NCI-H526 treated with DMSO at 0.1 percent for 48 hours (cell line): ENCODE results near the gene ZNF219.

Experiments
- DNase-seq: peaks from one replicate; lab custom pipeline; 2025; lab: John Stamatoyannopoulos, UW

ZNF219 gene

DNA sequence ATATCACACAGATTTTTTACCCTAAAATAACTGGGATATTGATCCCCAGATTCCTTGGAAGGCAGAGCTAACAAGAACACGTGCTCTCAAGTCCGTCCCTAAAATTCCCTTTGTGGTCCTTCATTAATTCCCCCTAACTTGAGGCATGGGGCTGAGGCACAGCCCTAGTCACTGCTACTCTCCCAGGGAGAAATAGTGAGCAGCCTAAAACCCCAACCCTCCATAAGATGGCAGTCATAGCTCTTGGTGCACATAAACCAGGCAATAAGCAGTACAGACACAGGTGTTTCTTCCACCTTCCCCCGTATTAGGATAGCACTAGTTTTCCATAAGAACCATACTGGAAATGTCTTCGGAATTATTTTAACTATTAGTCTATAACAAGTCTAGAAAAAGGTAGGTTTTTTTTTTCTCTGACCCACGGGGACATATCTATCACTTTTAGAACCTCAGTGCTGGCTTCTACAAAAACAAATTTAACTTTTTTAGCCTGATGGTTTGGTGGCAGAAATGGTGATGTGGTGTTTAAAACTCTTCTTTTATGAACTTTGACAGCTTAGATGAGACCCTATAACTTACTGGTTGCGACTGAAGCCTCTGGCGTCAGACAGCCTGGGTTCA is 31.5 kb downstream of the ZNF219 start:
- no peak for DNase-seq

- no peak for DNase-seq
Measured at GRCh38 chr14:21063479-21063878, 35.0 kb downstream of the ZNF219 start.

DNA sequence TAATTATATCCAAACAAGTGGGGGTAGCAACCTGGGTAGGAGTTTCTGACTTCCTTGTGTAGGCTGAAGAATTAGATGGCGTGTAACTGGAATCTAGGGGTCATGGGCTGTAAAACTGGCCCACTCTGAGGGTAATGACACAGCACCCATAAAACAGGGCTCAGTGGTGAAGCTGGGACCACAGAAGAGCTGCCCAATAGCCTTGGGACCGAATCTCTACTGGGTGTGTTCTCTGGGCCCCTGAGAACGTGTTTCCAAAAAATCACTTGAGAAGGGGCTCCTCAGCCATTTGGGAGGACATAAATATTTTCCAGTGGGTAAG is 37.1 kb downstream of the ZNF219 start:
- DNase-seq: no peak

- DNase-seq: no peak
Measured at GRCh38 chr14:21060614-21061346, 37.7 kb downstream of the ZNF219 start.

GRCh38 chr14:21059842-21060613 is 38.4 kb downstream of the ZNF219 start:
- DNase-seq: no peak

GRCh38 chr14:21058903-21059302 is 39.6 kb downstream of the ZNF219 start:
- no peak for DNase-seq

DNA sequence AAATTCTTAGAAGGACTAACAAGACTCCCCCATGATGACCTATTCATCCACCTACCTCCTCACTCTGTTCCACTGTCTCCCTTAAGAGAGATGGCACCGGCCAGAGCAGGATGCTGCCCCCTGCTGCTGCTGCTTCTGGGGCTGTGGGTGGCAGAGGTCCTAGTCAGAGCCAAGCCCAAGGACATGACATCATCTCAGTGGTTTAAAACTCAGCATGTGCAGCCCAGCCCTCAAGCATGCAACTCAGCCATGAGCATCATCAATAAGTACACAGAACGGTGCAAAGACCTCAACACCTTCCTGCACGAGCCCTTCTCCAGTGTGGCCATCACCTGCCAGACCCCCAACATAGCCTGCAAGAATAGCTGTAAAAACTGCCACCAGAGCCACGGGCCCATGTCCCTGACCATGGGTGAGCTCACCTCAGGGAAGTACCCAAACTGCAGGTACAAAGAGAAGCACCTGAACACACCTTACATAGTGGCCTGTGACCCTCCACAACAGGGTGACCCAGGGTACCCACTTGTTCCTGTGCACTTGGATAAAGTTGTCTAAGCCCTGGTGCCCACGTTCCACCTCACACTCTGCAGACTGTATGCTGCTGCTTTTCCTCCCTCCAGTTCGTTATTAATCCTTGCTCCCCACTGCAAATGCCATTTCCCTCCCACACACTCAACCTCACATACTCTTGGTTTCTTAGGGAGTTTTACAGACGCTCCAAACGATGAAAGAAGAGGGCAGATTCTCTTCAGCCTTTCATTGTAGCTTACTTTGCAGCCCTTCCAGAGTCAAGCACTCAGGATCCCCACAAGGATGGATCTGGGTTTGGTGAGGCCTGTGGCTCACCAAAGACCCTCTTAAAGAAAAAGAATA is 40.4 kb downstream of the ZNF219 start, which contains the start of gene RNASE8:
Gene RNASE8, plus strand, starts transcription at position 20 of the 873 bp plus-strand sequence. Its CDS starts 71 bp downstream, at position 91.
- DNase-seq: no peak

DNA sequence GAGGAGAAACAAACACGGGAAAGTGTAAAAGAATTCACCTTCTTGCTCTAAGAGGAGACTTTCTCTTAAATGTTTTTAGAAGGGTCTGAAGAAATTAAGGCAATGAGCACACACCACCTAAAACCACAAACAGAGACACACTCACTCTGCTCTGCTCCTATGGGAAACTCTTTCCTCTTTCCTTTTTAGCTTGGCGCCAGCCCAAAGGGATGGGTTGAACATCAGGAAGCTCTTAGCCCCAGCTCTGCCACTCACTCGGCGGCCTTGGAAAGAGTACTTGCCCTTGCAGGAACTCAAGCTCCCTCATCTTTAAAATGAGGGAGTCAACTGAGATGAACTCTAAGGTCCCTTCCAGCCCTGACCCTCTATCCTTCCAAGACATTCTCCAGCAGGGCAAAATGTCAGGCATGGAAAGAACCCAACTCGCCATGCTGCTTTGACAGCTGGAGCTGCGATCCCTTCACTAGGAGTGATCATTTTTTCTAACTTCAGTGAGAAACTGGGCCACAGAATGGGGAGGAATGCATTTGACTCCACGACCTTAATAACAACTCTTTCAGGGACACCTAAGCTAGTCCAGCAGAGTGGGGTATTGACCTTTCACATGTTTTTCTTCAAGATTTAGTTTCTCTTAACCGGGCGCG is 41.8 kb downstream of the ZNF219 start:
- no peak for DNase-seq

GRCh38 chr14:21055432-21056117 is 42.9 kb downstream of the ZNF219 start:
- no peak for DNase-seq

DNA sequence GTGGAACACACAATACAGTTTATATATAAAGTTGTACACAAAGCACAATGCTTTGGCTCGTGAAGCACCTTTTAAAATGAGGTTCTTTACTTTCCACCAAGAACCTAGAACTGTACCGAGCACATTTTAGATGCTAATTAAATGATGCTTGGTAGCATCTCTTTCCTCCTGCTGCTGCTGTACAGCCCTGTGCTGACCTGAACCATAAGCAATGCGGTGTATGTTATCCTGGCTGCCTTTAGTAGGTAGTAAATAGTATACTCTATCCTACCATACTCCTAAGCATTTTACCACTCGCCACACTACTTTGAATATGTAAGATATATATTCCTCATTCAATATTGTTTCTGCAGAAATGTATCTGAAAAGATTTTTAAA is 43.7 kb downstream of the ZNF219 start:
- DNase-seq: no peak

DNA sequence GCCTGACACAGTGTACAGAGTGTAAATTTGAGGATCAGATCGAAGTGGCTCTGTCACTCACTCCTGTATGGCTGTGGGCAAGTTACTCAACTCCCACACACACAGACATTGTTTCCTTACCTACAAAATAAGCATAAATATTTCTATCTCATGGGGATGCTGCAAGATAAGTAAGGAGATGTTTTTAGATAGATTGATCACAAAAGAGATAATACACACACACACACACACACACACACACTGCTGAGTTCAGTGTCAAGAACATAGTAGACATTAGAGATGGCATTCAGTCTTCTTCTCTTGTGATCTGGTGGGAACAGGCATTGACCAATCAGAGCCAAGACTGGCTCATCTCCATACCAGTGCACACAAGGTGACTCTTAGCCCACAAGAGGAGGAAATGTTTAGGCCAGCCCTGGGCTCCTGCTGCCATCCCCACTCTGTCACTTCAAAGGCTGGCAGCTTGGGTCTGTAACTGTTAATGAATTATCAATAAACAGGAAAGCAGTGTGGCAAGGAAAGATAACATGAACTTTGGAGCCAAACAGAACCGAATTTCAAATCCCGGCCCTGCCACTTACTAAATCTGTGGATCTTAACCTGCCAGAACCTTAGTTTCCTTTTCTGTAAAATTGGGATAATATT is 44.2 kb downstream of the ZNF219 start:
- DNase-seq: no peak

GRCh38 chr14:21053184-21054122 is 45.0 kb downstream of the ZNF219 start:
- DNase-seq: no peak

DNA sequence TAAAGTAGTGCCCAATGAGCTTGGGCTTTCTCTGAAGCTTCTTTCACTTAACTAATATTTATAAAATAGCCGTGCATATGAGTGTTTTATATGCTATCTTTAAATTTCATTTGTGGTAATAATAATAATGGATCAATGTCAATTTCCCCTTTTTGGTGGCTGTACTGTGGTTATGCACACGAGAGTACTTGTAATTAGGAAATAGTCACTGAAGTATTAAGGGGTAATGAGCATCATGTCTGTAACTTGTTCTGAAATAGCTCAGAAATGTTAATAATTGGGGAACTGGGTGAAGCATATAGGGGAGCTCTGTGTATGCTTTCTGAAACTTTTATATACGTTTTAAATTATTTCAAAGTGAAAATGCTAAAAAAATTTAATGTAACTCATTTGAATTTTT is 47.9 kb downstream of the ZNF219 start:
- DNase-seq: no peak

DNA sequence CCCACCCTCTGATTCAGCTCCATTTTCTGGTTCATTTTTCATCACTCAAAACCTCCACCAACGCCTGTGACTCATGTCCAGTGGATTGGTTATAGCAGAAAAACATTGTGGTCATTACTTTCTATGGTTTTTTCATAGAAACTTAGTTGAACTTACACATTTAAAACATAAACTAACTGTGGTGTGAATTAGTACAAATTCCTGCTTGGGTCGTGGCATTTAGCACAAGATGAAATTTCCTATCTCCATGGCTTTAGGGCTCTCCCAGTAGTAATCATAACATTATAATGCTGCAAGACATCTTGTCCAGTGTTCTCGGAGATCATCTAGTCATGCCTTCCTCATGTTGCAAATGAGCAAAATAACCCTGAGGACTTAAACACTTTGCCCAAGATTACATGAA is 49.2 kb downstream of the ZNF219 start:
- no peak for DNase-seq

DNA sequence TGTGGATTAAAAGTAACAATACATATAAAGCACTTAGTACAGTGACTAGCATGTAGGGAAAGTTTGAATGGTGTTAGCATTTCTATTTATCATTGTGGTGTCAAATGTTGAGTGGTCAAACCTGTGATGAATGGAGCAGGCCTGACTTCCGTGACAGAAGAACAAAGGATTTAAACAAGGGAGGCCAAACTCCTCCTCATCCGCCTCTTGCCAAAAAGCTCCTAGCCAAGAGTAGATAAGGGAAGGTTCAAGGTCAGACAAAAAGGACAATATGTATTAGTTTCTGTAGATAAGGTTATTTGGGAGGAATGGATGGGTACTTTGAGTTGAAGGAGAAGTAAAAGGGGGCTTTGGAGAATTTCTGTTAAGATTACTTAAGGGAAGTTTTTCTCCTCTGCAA is 49.8 kb downstream of the ZNF219 start:
- DNase-seq: no peak

DNA sequence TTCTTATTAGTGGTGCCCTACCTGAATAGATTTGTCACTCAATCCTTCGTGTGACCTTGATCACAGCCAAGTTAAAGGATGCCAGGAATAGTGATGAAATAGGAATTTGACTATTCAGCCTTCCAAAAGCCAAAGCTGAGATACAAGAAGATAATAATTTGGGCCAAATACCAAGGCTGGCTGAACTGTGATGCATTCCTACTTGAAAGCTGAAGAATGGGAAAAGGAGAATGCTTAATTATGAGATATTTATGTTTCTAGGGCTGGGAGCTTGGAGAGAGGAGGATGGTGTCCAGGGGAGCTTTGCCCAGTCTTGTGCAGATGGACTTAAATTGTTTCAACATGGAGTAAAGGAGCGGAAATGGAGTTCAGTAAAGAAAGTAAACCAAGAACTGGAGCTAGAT is 51.1 kb downstream of the ZNF219 start:
- DNase-seq: no peak

DNA sequence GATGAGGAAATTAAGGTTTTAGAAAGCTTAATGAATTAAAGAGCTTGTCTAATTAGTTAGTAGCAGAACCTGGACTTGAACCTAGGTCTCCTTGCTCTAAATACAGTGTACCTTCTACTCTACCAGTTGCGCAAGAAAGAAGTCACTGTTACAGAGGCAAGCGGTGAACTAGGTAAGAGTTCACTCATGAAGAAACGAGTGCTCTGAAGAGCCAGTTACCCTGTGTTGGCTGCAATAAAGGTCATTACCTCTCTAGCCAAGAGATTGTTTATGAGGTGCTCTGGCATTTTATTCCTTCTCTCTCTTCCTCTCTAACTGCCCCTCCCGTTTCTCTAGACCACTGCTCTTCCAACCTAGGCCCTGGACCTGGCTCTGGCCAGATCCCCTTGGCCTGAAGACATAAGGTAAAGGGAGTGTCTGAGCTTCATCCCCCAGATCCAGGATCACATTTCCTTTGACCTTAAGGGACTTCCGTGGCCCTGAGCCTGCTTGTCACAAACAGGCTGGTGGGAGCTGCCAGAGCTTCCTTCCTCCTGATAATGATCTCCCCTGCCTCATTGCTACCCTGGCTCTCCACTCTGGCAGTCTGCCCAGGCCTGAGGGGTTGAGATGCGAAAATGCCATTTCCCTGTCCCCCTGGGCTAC is 54.4 kb downstream of the ZNF219 start:
- no peak for DNase-seq

GRCh38 chr14:21043387-21043973 is 55.0 kb downstream of the ZNF219 start:
- DNase-seq: no peak

GRCh38 chr14:21042918-21043317 is 55.5 kb downstream of the ZNF219 start:
- no peak for DNase-seq
